ENCODE results near the gene TGFBI.

The TGFBI gene

GRCh38 chr5:136004436-136004835 is 24.4 kb upstream of the TGFBI start:
- DNase-seq, result no peak

GRCh38 chr5:136005476-136005875 is 23.3 kb upstream of the TGFBI start:
- DNase-seq, result no peak

DNA sequence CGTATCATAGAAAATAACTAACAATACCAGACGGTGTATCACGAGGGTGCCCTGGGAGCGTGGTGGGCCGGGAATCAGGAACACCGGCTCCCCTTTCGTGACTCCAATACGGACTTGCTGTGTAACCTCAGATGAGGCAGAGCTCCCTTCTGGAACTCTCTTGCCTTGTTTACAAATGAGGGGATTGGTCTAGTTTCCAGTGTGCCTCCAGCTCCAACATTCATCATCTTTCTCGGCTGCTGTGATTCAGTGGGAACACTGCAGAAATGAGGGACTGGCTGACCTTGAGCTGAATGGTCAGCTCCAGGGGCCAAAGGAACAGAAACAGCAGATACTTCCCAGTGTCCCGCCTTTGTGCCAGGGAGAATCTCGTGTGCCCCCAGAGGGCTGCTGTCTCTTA is 22.6 kb upstream of the TGFBI start:
- no peak for DNase-seq

- DNase-seq, result no peak
Observed at GRCh38 chr5:136006761-136007251, 22.0 kb upstream of the TGFBI start.

DNA sequence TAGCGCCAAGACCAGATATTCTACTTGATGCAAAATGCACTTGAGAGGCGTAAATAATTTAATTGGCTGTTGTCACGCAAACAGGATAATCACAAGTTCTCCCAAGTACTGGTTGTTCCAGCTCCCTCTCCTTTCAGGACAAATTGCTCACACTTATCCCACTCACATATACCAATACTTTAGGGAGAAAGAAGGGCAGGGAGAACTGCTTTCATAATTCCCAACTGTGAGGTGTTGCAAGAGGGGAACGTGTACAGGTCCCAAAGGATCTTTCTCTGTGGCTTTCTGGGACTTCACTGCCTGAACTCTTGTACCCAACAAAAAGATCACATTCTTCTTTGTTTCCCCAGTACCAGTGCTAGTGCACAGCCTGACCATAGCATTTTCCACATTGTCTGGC is 21.5 kb upstream of the TGFBI start:
- DNase-seq, result no peak

DNA sequence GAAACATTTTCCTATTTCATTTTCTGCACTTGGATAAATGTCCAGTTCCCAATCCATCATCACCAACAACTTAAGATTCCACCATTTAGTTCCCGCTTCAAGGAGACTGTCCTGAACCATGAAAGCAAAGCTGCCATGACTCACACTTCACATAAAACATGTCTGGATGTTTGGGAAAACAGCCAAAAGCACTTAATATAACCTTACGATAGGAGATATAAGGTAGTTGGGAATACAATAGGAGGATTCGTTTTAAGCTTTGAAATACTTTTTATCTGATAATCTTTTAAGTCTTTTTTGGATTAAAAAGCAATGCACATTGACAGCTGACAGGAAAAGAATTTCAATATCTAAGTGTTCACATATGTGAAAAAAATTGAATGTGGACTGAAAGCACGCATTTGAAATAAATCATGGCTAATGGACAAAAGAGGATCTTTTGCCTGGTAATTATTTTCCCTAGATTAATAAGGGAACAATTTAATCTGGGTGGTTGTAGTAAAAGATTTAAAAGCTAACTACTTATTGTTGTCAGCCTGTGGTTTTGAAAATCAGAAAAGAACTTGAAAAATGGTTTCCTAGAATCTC is 17.3 kb upstream of the TGFBI start:
- DNase-seq, result no peak

- no peak for DNase-seq
Observed at GRCh38 chr5:136012041-136012804, 16.6 kb upstream of the TGFBI start.

- no peak for DNase-seq
Observed at GRCh38 chr5:136013559-136013958, 15.2 kb upstream of the TGFBI start.

- DNase-seq, result no peak
Observed at GRCh38 chr5:136014049-136015002, 14.5 kb upstream of the TGFBI start.

- no peak for DNase-seq
Observed at GRCh38 chr5:136015003-136015375, 13.8 kb upstream of the TGFBI start.

GRCh38 chr5:136015966-136016650 is 12.7 kb upstream of the TGFBI start:
- no peak for DNase-seq

DNA sequence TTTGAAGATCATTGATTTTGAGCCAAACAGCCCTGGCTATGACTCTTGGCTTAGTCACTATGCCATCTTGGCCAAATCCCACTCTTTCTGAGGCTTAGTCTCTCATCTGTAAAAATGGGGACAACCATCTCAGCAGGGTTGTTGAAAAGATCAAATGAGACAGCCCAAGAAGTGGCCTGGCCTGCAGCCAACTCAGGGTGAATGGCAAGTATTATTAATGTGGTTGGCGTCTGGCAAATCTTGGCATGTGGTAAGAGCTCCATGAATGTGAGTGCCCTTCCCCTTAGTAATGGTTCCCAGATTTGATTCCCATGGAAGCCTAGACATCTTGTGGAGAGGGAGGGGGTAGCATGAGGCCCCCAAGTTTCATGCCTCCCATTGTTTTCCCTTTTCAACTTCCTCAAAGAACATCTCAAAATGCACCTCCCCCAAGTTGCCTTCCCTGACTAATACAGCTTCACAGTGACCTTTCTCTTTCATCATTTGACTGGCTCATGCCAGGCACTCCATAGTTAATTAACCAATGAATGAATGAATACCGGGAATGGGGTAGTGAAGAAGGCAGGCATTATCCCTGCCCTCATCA is 11.8 kb upstream of the TGFBI start:
- no peak for DNase-seq

- no peak for DNase-seq
Observed at GRCh38 chr5:136018814-136019783, 9.7 kb upstream of the TGFBI start.

DNA sequence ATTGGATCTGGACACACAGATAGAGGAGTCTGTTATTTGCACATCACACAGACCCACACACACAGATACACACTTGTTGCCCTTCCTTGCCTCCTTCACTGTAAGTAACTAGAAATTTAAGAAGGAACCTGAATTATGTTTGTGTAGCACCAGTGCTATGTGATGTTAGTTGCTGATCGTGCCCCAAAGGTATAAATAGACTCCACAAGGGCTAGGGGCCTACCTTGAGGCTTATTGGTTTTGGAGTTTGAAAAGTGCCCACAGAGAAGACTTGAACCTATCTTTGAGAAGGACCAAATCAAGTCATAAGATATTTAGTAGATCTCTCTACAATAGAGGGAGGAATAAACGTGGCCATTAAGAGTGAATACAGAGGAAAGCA is 8.8 kb upstream of the TGFBI start:
- no peak for DNase-seq

DNA sequence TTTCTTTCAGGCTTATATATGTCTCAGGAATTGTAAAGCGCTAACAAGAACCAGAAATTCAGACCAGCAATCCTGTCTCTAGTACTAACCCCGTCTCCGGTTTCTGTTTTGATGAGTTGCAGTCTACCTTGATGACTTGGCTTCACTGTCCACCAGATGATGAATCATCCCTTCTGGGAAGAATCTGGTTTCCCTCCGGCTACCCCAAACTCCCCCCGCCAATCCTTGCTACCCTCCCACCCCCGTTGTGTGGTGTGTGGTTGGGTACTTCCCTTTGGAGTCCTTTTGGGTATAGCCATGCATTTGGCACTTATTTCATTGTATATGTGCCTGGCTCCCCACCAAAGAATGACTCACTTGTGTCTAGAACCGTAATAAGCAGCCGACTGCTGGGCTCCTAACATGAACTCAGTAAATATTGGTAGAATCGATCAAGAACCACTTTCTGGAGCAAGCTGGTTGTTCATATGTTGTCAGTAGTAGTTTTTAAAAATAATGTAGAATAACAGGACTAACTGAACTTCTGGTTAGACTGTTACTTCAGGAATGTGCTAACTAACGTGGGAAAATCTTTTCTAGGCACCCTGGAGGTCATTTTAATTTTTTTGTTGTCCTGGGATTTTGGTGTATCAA is 8.3 kb upstream of the TGFBI start:
- no peak for DNase-seq

- DNase-seq, result no peak
Observed at GRCh38 chr5:136021016-136021405, 7.8 kb upstream of the TGFBI start.

DNA sequence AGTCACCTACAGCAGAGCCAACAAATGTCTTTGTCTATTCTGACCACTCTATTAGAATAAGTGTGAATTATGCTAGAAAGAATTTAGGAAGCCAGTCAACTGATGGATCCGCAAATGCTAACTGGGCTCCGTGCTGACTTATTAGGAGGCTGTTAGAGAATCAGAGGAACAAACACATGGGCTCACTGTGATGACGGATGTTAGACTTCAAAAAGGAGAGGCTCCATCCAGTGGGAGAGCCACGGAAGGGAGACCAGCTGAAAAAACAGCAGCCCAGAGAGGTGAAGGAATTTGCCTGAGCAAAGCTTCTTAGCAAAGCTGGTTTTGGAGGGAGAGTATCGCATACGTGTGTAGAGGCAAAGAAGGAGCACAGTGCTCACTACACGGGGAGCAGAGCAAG is 5.8 kb upstream of the TGFBI start:
- no peak for DNase-seq

GRCh38 chr5:136023958-136024541 is 4.7 kb upstream of the TGFBI start:
- DNase-seq, result no peak

- no peak for DNase-seq
Observed at GRCh38 chr5:136025900-136026299, 2.9 kb upstream of the TGFBI start.

DNA sequence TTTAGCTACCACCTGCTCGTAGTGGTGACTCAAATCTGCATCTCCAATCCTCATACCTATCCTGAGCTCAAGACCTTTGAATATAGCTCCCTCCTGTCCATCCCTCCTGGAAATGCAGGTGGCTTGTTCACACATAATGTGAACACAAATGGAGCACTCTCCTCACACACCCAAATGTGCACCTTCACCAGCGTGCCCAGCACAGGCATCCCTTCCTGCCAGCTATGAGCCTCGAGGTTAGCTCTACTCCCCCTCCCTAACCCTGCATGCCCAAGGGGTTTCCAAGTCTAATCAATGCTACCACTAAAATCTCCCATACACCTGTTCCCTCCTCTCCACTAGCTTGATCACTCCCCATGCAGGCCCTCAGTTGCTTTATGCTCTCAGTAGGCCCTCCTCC is 2.2 kb upstream of the TGFBI start:
- DNase-seq, result no peak

GRCh38 chr5:136027311-136027710 is 1.5 kb upstream of the TGFBI start:
- no peak for DNase-seq

Measured in stimulated activated CD4-positive, alpha-beta T cell treated with anti-CD3 and anti-CD28 coated beads, Interleukin-4, amount 100 ng/mL, for 4 hours (primary cell).